Vagina (tissue), 2 donors: ENCODE results near the gene OXER1.

Experiments used
- CTCF ChIP-seq, 3 experiments: fragments of 450-650 bp in 2 of 3; fragments of 200-600 bp in 1 of 3; sonication (generic) in 1 of 3; IDR thresholded peaks; one replicate each; pipeline ENCODE4 v1.5.1; 2017 to 2019; ENCODE audit warnings: antibody characterized with exemption in 3 of 3, mild to moderate bottlenecking in 2 of 3, moderate library complexity in 2 of 3
- POLR2A ChIP-seq, 2 donors: fragments of 450-650 bp; IDR thresholded peaks; one replicate each; pipeline ENCODE4 v1.6.1; 2017; ENCODE audit warnings: antibody characterized with exemption in 2 of 2, mild to moderate bottlenecking in 2 of 2, moderate library complexity in 2 of 2

- TF ChIP-seq CTCF (IDR thresholded peaks at IDR 0.05) (no peak), POLR2A (IDR thresholded peaks at IDR 0.05) (no peak)
Observed at GRCh38 chr2:42757981-42758740, 5.8 kb downstream of the OXER1 start.
